C4-2B (cell line): ENCODE results near the gene CCDC71.

Source experiments
- CTCF ChIP-seq: fragments of 450-650 bp; conservative IDR thresholded peaks from 2 replicates; pipeline ENCODE4 v1.5.1; 2017; ENCODE audit warnings: mild to moderate bottlenecking
- ZFX ChIP-seq: fragments of 450-650 bp; IDR thresholded peaks from 2 replicates; pipeline ENCODE4 v1.6.1; 2017

DNA sequence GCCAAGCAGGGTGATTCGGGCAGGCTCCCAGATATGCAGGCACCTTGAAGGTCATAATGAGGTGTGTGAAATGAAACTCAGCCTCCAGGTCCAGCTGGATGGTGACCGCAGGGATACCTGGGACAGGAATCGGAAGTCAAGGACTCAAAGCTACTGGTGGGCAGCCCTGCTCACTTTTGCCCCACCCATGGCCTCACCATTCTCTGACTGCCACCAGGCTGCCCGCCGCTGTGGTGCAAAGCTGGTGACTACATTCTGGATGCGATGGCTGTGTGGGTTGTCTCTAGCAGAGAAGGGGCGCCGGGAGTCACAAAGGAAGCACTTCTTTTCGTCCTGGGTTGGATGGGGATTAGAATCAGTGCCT lies 34.1 kb downstream of the CCDC71 start:
- TF ChIP-seq CTCF (no peak), ZFX (no peak)
